Liver (tissue), 3 donors: Measurements from ENCODE around the gene AOAH.

ENCODE experiments used
- ATF3 ChIP-seq: IDR thresholded peaks from 2 replicates; pipeline ENCODE4 v1.6.1; 2016; ENCODE audit warnings: antibody characterized with exemption
- EGR1 ChIP-seq, 2 donors: IDR thresholded peaks; 2 replicates each; pipeline ENCODE4 v1.6.1; 2016 to 2018; ENCODE audit warnings: antibody characterized with exemption in 2 of 2, low read depth in 2 of 2
- GABPA ChIP-seq, 2 donors: IDR thresholded peaks in 1 of 2; conservative IDR thresholded peaks in 1 of 2; 2 replicates each; pipeline ENCODE4 v1.6.1; 2016; ENCODE audit warnings: antibody characterized with exemption in 2 of 2, mild to moderate bottlenecking in 1 of 2, moderate library complexity in 1 of 2
- JUND ChIP-seq, 2 donors: IDR thresholded peaks; 2 replicates each; pipeline ENCODE4 v1.6.1; 2016; ENCODE audit warnings: antibody characterized with exemption in 2 of 2
- NR2F2 ChIP-seq: IDR thresholded peaks from 2 replicates; pipeline ENCODE4 v1.6.1; 2016; ENCODE audit warnings: antibody characterized with exemption
- RAD21 ChIP-seq, 2 donors: IDR thresholded peaks; 2 replicates each; pipeline ENCODE4 v1.6.1; 2016; ENCODE audit warnings: antibody characterized with exemption in 2 of 2, mild to moderate bottlenecking in 2 of 2
- RXRA ChIP-seq, 2 donors: IDR thresholded peaks; 2 replicates each; pipeline ENCODE4 v1.6.1; 2017 to 2018; ENCODE audit warnings: antibody characterized with exemption in 2 of 2, mild to moderate bottlenecking in 1 of 2
- SP1 ChIP-seq: IDR thresholded peaks from 2 replicates; pipeline ENCODE4 v1.6.1; 2018; ENCODE audit warnings: antibody characterized with exemption, mild to moderate bottlenecking
- TAF1 ChIP-seq: conservative IDR thresholded peaks from 2 replicates; pipeline ENCODE4 v1.6.1; 2016; ENCODE audit warnings: antibody characterized with exemption, mild to moderate bottlenecking
- YY1 ChIP-seq: IDR thresholded peaks from 2 replicates; pipeline ENCODE4 v1.6.1; 2016; ENCODE audit warnings: antibody characterized with exemption, mild to moderate bottlenecking
- ZBTB33 ChIP-seq: IDR thresholded peaks from 2 replicates; pipeline ENCODE4 v1.6.1; 2016; ENCODE audit warnings: antibody characterized with exemption
- TF ChIP-seq, protein P1 (sequence below): fragments of 150-350 bp; IDR thresholded peaks from 2 replicates; pipeline ENCODE4 v1.5.1; 2017; ENCODE audit warnings: improper control_type of control experiment, low read depth, low read length; ENCODE audit not compliant: missing input control
- TF ChIP-seq, protein P2 (sequence below): IDR thresholded peaks from 2 replicates; pipeline ENCODE4 v1.6.1; 2016; ENCODE audit warnings: antibody characterized with exemption
- TF ChIP-seq, protein P3 (sequence below): IDR thresholded peaks from 2 replicates; pipeline ENCODE4 v1.6.1; 2016; ENCODE audit warnings: antibody characterized with exemption, mild to moderate bottlenecking
- donor health status: healthy.
- donor health status: healthy.

DNA sequence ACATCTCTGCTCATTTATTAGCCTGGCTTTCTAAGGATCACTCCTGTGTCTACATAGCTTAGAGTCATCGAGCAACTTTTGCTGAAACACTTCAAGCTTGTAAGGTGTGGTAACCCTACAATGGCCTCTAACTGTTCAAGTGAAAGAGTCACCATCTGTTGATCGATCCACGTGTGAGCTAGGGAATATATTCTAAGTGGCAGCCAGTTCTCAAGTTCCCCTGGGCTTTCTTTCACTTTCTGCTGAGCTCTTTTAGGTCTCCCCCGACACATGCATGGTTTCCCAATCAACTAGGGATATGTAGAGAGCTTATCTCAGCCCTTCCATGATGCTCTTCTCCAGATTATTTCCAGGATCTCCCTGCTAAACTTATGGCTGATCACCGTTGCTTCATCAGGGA is 15.5 kb downstream of the AOAH start:
- TF ChIP-seq, protein P1, sequence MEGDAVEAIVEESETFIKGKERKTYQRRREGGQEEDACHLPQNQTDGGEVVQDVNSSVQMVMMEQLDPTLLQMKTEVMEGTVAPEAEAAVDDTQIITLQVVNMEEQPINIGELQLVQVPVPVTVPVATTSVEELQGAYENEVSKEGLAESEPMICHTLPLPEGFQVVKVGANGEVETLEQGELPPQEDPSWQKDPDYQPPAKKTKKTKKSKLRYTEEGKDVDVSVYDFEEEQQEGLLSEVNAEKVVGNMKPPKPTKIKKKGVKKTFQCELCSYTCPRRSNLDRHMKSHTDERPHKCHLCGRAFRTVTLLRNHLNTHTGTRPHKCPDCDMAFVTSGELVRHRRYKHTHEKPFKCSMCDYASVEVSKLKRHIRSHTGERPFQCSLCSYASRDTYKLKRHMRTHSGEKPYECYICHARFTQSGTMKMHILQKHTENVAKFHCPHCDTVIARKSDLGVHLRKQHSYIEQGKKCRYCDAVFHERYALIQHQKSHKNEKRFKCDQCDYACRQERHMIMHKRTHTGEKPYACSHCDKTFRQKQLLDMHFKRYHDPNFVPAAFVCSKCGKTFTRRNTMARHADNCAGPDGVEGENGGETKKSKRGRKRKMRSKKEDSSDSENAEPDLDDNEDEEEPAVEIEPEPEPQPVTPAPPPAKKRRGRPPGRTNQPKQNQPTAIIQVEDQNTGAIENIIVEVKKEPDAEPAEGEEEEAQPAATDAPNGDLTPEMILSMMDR = no peak
- TF ChIP-seq RAD21 (IDR thresholded peaks at IDR 0.05) (no peak), EGR1 (IDR thresholded peaks at IDR 0.05; ENCODE audit: low read depth in 2 of 2) (no peak), SP1 (no peak), YY1 (no peak), TAF1 (no peak), RXRA (IDR thresholded peaks at IDR 0.05) (no peak), JUND (IDR thresholded peaks at IDR 0.05) (no peak), GABPA (IDR thresholded peaks at IDR 0.05 in 1 of 2, conservative IDR thresholded peaks at IDR 0.05 in 1 of 2) (no peak), NR2F2 (no peak), ZBTB33 (no peak), ATF3 (no peak)
- TF ChIP-seq, protein P2, sequence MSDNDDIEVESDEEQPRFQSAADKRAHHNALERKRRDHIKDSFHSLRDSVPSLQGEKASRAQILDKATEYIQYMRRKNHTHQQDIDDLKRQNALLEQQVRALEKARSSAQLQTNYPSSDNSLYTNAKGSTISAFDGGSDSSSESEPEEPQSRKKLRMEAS = no peak
- TF ChIP-seq, protein P3, sequence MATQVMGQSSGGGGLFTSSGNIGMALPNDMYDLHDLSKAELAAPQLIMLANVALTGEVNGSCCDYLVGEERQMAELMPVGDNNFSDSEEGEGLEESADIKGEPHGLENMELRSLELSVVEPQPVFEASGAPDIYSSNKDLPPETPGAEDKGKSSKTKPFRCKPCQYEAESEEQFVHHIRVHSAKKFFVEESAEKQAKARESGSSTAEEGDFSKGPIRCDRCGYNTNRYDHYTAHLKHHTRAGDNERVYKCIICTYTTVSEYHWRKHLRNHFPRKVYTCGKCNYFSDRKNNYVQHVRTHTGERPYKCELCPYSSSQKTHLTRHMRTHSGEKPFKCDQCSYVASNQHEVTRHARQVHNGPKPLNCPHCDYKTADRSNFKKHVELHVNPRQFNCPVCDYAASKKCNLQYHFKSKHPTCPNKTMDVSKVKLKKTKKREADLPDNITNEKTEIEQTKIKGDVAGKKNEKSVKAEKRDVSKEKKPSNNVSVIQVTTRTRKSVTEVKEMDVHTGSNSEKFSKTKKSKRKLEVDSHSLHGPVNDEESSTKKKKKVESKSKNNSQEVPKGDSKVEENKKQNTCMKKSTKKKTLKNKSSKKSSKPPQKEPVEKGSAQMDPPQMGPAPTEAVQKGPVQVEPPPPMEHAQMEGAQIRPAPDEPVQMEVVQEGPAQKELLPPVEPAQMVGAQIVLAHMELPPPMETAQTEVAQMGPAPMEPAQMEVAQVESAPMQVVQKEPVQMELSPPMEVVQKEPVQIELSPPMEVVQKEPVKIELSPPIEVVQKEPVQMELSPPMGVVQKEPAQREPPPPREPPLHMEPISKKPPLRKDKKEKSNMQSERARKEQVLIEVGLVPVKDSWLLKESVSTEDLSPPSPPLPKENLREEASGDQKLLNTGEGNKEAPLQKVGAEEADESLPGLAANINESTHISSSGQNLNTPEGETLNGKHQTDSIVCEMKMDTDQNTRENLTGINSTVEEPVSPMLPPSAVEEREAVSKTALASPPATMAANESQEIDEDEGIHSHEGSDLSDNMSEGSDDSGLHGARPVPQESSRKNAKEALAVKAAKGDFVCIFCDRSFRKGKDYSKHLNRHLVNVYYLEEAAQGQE = no peak
